Measurements from ENCODE around the gene FLYWCH1.
"Not testable (repeated sequence)": the region's sequence is repeated elsewhere in the genome, so short reads cannot be mapped to it uniquely, and the experiment has no call there.

FLYWCH1 gene

GRCh38 chr16:2931231-2931914, 19.6 kb downstream of the FLYWCH1 start:
- H3K4me3 Mint-ChIP-seq, H3K9me3 Mint-ChIP-seq, H3K27me3 Mint-ChIP-seq, H3K27ac Mint-ChIP-seq, H3K36me3 Mint-ChIP-seq: not testable (repeated sequence)
- H3K4me1 Mint-ChIP-seq, result peaks cover 15% of the 10 kb centered on the region

- Mint-ChIP-seq H3K4me1 (no peaks in the 10 kb centered on the region), H3K36me3 (peaks cover 7% of the 10 kb centered on the region), H3K27me3 (no peaks in the 10 kb centered on the region), H3K4me3 (no peak overlapping the region), H3K9me3 (no peaks in the 10 kb centered on the region), H3K27ac (no peak overlapping the region)
Measured at GRCh38 chr16:2933136-2933535, 21.4 kb downstream of the FLYWCH1 start.

DNA sequence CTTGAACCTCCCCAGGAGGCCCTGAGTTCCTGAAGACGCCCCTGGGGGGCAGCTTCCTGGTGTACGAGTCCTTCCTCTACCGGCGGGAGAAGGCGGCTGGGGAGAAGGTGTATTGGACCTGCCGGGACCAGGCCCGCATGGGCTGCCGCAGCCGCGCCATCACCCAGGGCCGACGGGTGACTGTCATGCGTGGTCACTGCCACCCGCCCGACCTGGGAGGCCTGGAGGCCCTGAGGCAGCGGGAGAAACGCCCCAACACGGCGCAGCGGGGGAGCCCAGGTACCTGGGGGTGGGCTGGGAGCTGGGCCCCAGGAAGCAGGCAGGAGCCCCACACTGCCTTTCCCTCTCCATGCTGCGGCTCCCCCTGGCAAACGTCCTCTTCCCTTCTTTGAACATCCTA, 22.0 kb downstream of the FLYWCH1 start:
- Mint-ChIP-seq H3K9me3 (no peaks in the 10 kb centered on the region), H3K4me3 (no peak overlapping the region), H3K27me3 (no peaks in the 10 kb centered on the region), H3K4me1 (no peaks in the 10 kb centered on the region), H3K36me3 (peaks cover 7% of the 10 kb centered on the region), H3K27ac (no peak overlapping the region)

- Mint-ChIP-seq H3K4me1 (no peaks in the 10 kb centered on the region), H3K9me3 (no peaks in the 10 kb centered on the region), H3K27me3 (no peaks in the 10 kb centered on the region), H3K27ac (peak overlapping the region; percentile 68), H3K36me3 (peaks cover 7% of the 10 kb centered on the region), H3K4me3 (no peak overlapping the region)
Measured at GRCh38 chr16:2934450-2934849, 22.7 kb downstream of the FLYWCH1 start.

DNA sequence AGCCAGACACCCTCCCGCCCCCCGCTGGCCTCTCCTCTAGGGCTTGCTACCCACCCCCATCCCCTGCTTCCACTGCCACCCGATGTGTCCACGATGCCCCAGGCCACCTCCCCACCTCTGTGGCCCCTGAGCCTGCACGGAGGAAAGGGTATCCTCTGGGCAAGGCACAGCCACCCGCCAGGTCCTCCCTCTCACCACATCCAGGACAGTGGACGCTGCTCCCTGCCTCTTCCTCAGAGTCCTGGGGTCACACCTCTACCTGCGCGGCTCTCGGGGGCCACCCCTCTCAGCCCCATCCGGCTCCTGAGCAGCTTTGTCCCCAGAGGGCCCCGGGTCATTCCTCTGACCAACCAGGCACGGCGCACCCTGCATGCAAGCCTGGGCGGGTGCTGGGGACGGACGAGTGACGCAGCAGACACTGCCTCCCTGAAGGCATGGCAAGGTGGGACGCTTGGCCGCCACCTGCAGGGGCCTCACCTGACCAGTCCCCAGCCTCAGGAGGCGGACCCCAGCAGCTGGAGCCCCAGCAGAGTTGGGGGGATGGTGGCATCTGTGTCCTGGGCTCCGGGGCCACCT, 24.8 kb downstream of the FLYWCH1 start:
- Mint-ChIP-seq H3K9me3 (no peaks in the 10 kb centered on the region), H3K4me1 (no peaks in the 10 kb centered on the region), H3K4me3 (no peak overlapping the region), H3K27ac (no peak overlapping the region), H3K27me3 (no peaks in the 10 kb centered on the region), H3K36me3 (peaks cover 9% of the 10 kb centered on the region)

DNA sequence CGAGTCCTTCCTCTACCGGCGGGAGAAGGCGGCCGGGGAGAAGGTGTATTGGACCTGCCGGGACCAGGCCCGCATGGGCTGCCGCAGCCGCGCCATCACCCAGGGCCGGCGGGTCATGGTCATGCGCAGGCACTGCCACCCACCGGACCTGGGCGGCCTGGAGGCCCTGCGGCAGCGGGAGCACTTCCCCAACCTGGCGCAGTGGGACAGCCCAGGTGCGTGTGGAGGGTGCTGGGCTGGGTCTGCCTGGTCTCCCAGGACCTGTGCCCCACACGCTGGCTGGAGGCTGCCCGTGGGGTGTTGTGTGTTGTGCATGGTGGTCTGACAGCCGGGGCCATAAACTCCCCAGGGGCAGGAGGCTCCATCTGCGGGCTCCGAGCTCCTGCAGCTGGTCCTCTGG, 25.4 kb downstream of the FLYWCH1 start:
- H3K27me3 Mint-ChIP-seq, result no peaks in the 10 kb centered on the region
- no peaks in the 10 kb centered on the region for H3K9me3 Mint-ChIP-seq
- no peak overlapping the region for H3K27ac Mint-ChIP-seq
- H3K4me3 Mint-ChIP-seq, result no peak overlapping the region
- peaks cover 9% of the 10 kb centered on the region for H3K36me3 Mint-ChIP-seq
- H3K4me1 Mint-ChIP-seq, result no peaks in the 10 kb centered on the region

GRCh38 chr16:2938206-2938605, 26.5 kb downstream of the FLYWCH1 start:
- H3K36me3 Mint-ChIP-seq, result peaks cover 14% of the 10 kb centered on the region
- H3K27ac Mint-ChIP-seq, result no peak overlapping the region
- H3K9me3 Mint-ChIP-seq, result no peaks in the 10 kb centered on the region
- H3K4me3 Mint-ChIP-seq, result no peak overlapping the region
- H3K27me3 Mint-ChIP-seq, result no peaks in the 10 kb centered on the region
- no peaks in the 10 kb centered on the region for H3K4me1 Mint-ChIP-seq

GRCh38 chr16:2939968-2940367, 28.2 kb downstream of the FLYWCH1 start:
- Mint-ChIP-seq H3K27ac (no peak overlapping the region), H3K4me3 (no peak overlapping the region), H3K9me3 (no peaks in the 10 kb centered on the region), H3K27me3 (no peaks in the 10 kb centered on the region), H3K4me1 (no peaks in the 10 kb centered on the region), H3K36me3 (peaks cover 10% of the 10 kb centered on the region)

DNA sequence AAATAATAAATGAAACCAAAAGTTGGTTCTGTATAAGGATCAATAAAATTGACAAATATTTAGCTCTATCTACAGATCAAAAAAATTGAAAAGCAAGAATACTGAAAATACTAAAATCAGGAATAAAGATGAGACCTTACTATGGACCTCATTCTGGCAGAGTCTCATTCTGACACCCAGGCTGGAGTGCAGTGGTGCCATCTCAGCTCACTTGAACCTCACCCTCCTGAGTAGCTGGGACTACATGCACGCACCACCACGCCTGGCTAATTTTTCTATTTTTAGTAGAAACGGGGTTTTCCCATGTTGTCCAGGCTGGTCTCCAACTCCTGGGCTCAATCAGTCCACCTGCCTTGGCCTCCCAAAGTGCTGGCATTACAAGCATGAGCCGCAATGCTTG, 30.3 kb downstream of the FLYWCH1 start:
- H3K36me3 Mint-ChIP-seq, result peaks cover 8% of the 10 kb centered on the region
- H3K4me1 Mint-ChIP-seq, result no peaks in the 10 kb centered on the region
- H3K9me3 Mint-ChIP-seq, result no peaks in the 10 kb centered on the region
- no peak overlapping the region for H3K4me3 Mint-ChIP-seq
- no peaks in the 10 kb centered on the region for H3K27me3 Mint-ChIP-seq
- H3K27ac Mint-ChIP-seq, result no peak overlapping the region

DNA sequence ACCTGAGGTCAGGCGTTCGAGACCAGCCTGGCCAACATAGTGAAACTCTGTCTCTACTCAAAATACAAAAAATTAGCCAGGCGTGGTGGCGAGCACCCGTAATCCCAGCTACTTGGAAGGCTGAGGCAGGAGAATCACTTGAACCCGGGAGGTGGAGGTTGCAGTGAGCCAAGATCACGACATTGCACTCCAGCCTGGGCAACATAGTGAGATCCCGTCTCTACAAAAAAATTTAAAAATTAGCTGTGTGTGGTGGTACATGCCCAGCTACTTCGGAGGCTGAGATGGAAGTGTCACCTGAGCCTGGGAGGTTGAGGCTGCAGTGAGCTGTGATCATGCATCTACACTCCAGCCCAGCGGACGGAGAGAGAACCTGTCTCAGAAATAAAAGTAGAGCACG, 32.0 kb downstream of the FLYWCH1 start:
- H3K27ac Mint-ChIP-seq, H3K36me3 Mint-ChIP-seq, H3K4me1 Mint-ChIP-seq, H3K27me3 Mint-ChIP-seq, H3K4me3 Mint-ChIP-seq, H3K9me3 Mint-ChIP-seq: not testable (repeated sequence)

DNA sequence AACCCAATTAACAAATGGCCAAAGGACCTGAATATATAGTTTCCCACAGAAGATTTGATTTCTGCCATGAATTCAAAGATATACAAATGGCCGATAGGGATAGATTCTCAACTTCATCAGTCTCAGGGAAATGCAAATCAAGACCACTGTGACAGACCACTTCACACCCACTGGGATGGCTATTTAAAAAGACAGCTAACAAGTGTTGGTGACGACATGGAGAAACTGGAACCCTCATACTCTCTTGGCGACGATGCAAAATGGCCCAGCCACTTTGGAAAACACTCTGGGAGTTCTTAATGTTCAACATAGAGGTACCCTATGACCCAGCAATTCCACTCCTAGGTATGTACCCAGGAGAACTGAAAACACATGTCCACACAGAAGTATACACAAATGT, 34.9 kb downstream of the FLYWCH1 start:
- Mint-ChIP-seq H3K36me3 (peaks cover 8% of the 10 kb centered on the region), H3K4me1 (peaks cover 3% of the 10 kb centered on the region)

DNA sequence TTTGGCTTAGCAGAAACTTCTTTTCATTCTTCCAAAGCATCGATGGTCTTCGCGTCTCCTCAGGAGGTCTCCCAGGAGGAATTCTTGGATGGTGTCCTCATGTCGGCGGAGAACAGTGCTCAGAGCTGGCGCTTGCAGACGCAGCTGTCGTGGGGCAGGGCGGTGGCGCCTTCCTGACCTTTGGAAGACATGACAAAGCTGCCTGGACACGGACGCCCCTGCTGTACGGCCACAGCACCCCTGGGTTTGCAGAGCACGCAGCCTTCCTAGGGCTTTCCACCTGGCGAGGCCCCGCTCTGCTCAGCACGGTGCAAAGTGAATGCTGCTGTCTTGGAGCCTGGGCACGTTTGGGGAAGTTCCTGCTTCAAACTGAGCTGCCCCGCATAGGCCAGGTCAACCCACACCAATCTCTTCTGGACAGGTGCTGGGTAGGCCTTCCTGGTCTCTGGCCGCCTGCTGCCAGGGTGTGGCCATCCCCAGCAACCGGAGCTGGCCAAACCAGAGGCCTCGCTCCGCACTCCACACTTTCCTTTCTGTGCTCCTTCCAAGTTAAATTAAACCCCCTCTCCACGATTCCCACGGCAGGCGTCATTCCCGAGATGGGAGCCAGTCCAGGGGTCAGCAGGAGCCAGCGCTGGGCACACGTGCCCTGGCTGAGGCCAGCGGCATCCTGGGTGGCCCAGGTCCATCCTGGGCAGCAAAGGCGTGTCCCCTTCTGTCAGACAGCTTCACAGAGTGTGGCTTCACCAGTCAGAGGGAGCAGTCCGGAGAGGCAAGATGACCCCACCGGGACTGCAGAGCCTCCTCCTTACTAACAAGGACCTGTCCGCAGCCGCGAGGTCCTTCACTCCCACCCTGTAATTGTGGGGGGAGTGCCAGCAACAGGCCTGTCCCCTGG, 37.3 kb downstream of the FLYWCH1 start:
- H3K27me3 Mint-ChIP-seq, result no peaks in the 10 kb centered on the region
- H3K27ac Mint-ChIP-seq, result no peak overlapping the region
- peaks cover 2% of the 10 kb centered on the region for H3K36me3 Mint-ChIP-seq
- no peak overlapping the region for H3K4me3 Mint-ChIP-seq
- H3K4me1 Mint-ChIP-seq, result peaks cover 3% of the 10 kb centered on the region
- no peaks in the 10 kb centered on the region for H3K9me3 Mint-ChIP-seq

More for the DNA sequence above, 34.9 kb downstream of the FLYWCH1 start:
- Mint-ChIP-seq H3K27ac (no peak overlapping the region), H3K27me3 (no peaks in the 10 kb centered on the region), H3K9me3 (no peaks in the 10 kb centered on the region), H3K4me3 (no peak overlapping the region)

GRCh38 chr16:2949705-2950352, 38.1 kb downstream of the FLYWCH1 start:
- Mint-ChIP-seq H3K36me3 (peaks cover 2% of the 10 kb centered on the region), H3K27me3 (no peaks in the 10 kb centered on the region), H3K27ac (no peak overlapping the region), H3K9me3 (no peaks in the 10 kb centered on the region), H3K4me3 (no peak overlapping the region), H3K4me1 (peaks cover 3% of the 10 kb centered on the region)

DNA sequence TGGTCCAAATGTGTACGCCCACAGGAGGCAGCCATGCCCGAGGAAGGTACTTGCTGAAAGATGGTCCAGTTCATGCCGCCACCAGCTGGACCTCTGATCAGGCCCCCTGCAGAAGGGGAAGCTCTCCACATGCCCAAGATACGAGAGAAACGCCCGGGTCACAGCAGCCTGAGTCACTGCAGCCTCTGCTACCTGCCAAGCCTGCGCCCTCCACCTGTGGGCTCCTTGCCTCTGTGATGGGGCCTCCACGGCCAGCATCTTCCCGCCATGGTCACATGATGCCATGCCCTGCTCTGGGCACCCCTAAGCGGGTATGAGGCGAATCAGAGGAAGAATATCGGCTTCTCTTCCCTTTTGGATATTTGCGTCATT, 38.6 kb downstream of the FLYWCH1 start:
- Mint-ChIP-seq H3K9me3 (no peaks in the 10 kb centered on the region), H3K4me3 (no peak overlapping the region), H3K4me1 (peaks cover 3% of the 10 kb centered on the region), H3K36me3 (peaks cover 2% of the 10 kb centered on the region), H3K27ac (no peak overlapping the region), H3K27me3 (no peaks in the 10 kb centered on the region)

DNA sequence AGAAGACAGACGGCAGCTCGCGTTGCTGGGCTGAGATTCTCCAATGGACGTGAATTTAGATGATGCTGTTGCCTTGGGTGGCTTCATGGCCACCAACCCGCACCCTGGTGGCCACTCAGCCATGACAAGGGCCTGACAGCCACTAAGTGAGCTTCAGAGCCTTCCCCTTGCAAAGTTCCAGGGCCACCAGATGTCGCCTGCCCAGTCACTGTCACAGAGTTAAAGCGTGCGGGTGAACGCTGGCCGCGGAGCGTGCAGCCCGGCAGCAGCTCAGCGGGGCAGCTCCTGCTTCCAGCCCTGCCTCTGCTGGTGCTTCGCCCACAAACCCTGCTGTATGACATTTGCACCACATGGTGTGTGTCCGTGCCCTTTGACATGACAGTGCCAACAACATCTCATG, 39.0 kb downstream of the FLYWCH1 start:
- Mint-ChIP-seq H3K36me3 (peaks cover 2% of the 10 kb centered on the region), H3K4me3 (no peak overlapping the region), H3K27ac (no peak overlapping the region), H3K9me3 (no peaks in the 10 kb centered on the region), H3K27me3 (no peaks in the 10 kb centered on the region), H3K4me1 (peaks cover 3% of the 10 kb centered on the region)

- no peak overlapping the region for H3K4me3 Mint-ChIP-seq
- peaks cover 2% of the 10 kb centered on the region for H3K36me3 Mint-ChIP-seq
- no peak overlapping the region for H3K27ac Mint-ChIP-seq
- H3K9me3 Mint-ChIP-seq, result no peaks in the 10 kb centered on the region
- H3K4me1 Mint-ChIP-seq, result peaks cover 3% of the 10 kb centered on the region
- peaks cover 1% of the 10 kb centered on the region for H3K27me3 Mint-ChIP-seq
Measured at GRCh38 chr16:2952679-2953078, 40.9 kb downstream of the FLYWCH1 start.
